Skeletal muscle cell (primary cell): ENCODE data around the gene MAP3K5.

ENCODE experiments used
- DNase-seq: peaks from one replicate; pipeline ENCODE4 v3.0.0-alpha.2; 2010; ENCODE audit warnings: low read depth
- H3K4me3 ChIP-seq: 2 replicates; pipeline ENCODE4 v1.5.1; 2011; ENCODE audit warnings: low read depth, mild to moderate bottlenecking, control low read depth, low read length, moderate library complexity

MAP3K5 gene

GRCh38 chr6:136511926-136512325, 280.4 kb downstream of the MAP3K5 start:
- H3K4me3 ChIP-seq = no peak overlapping the region
- no peak for DNase-seq

GRCh38 chr6:136511397-136511796, 280.9 kb downstream of the MAP3K5 start:
- no peak for DNase-seq
- no peak overlapping the region for H3K4me3 ChIP-seq

- no peak for DNase-seq
- no peak overlapping the region for H3K4me3 ChIP-seq
Observed at GRCh38 chr6:136510782-136511181, 281.5 kb downstream of the MAP3K5 start.

- H3K4me3 ChIP-seq = no peak overlapping the region
- no peak for DNase-seq
Observed at GRCh38 chr6:136510299-136510698, 282.0 kb downstream of the MAP3K5 start.

GRCh38 chr6:136508725-136509392, 283.4 kb downstream of the MAP3K5 start:
- H3K4me3 ChIP-seq = no peak overlapping the region
- no peak for DNase-seq
